HepG2 (cell line): ENCODE data around the gene TEX14. TPM values are rescaled to one million over a fixed set of nuclear protein-coding genes. Genes with fewer than 3 reads are reported as not detected.

ENCODE experiments used
- CCDC6 ChIP-seq: sonication (generic); formaldehyde crosslinking; IDR thresholded peaks from 2 replicates; pipeline ENCODE4 v1.8.1; 2022; ENCODE audit warnings: mild to moderate bottlenecking, missing genetic modification reagents, moderate library complexity
- CEBPG ChIP-seq: IDR thresholded peaks from 2 replicates; pipeline ENCODE4 v1.6.1; 2016
- GMEB1 ChIP-seq: sonication (generic); formaldehyde crosslinking; IDR thresholded peaks from 2 replicates; pipeline ENCODE4 v1.5.1; 2020; ENCODE audit warnings: missing genetic modification reagents, mild to moderate bottlenecking, borderline replicate concordance
- GTF3A ChIP-seq: sonication (generic); formaldehyde crosslinking; conservative IDR thresholded peaks from 2 replicates; pipeline ENCODE4 v1.4.0; 2020; ENCODE audit warnings: mild to moderate bottlenecking, missing genetic modification reagents
- HMGXB3 ChIP-seq: sonication (generic); formaldehyde crosslinking; IDR thresholded peaks from 2 replicates; pipeline ENCODE4 v1.4.0; 2020; ENCODE audit warnings: missing genetic modification reagents, borderline replicate concordance
- IKZF4 ChIP-seq: sonication (generic); formaldehyde crosslinking; IDR thresholded peaks from 2 replicates; pipeline ENCODE4 v1.5.1; 2020; ENCODE audit warnings: borderline replicate concordance, mild to moderate bottlenecking, low read depth, missing genetic modification reagents; ENCODE audit errors: not compliant biosample characterization
- JDP2 ChIP-seq: sonication (generic); formaldehyde crosslinking; IDR thresholded peaks from 2 replicates; pipeline ENCODE4 v1.8.1; 2022; ENCODE audit warnings: missing genetic modification reagents, borderline replicate concordance
- NCOA1 ChIP-seq: sonication (generic); formaldehyde crosslinking; IDR thresholded peaks from 2 replicates; pipeline ENCODE4 v1.9.0; 2021; ENCODE audit warnings: missing genetic modification reagents
- NONO ChIP-seq, 2 experiments: fragments of 450-650 bp in 1 of 2; sonication (generic) in 1 of 2; formaldehyde crosslinking in 1 of 2; IDR thresholded peaks in 1 of 2; conservative IDR thresholded peaks in 1 of 2; 2 replicates each; pipeline versions ENCODE4 v1.6.1 to v1.8.0; 2017 to 2022; ENCODE audit warnings: mild to moderate bottlenecking in 1 of 2, missing genetic modification reagents in 1 of 2, moderate library complexity in 1 of 2
- NRL ChIP-seq: sonication (generic); formaldehyde crosslinking; IDR thresholded peaks from 2 replicates; pipeline ENCODE4 v1.5.0; 2020; ENCODE audit warnings: missing genetic modification reagents, mild to moderate bottlenecking, moderate library complexity, borderline replicate concordance
- SATB2 ChIP-seq: sonication (generic); formaldehyde crosslinking; IDR thresholded peaks from 2 replicates; pipeline ENCODE4 v1.5.0; 2020; ENCODE audit warnings: missing genetic modification reagents
- SNAPC2 ChIP-seq: sonication (generic); formaldehyde crosslinking; IDR thresholded peaks from 2 replicates; pipeline ENCODE4 v1.8.1; 2022; ENCODE audit warnings: mild to moderate bottlenecking, missing genetic modification reagents
- ZBED4 ChIP-seq: sonication (generic); formaldehyde crosslinking; IDR thresholded peaks from 2 replicates; pipeline ENCODE4 v1.4.0; 2020; ENCODE audit warnings: missing genetic modification reagents, borderline replicate concordance
- ZNF205 ChIP-seq: IDR thresholded peaks from 2 replicates; pipeline ENCODE4 v1.6.1; 2018; ENCODE audit warnings: missing biosample characterization, missing genetic modification reagents
- ZNF383 ChIP-seq: sonication (generic); formaldehyde crosslinking; IDR thresholded peaks from 2 replicates; pipeline ENCODE4 v1.4.0; 2020; ENCODE audit warnings: missing genetic modification reagents, mild to moderate bottlenecking, borderline replicate concordance
- ZNF572 ChIP-seq: sonication (generic); formaldehyde crosslinking; IDR thresholded peaks from 2 replicates; pipeline ENCODE4 v1.5.1; 2020; ENCODE audit warnings: mild to moderate bottlenecking, missing genetic modification reagents
- ZNF792 ChIP-seq: IDR thresholded peaks from 2 replicates; pipeline ENCODE4 v1.6.1; 2016
- polyA plus RNA-seq, 8 experiments: library from polyadenylated mRNA; depleted of rRNA in 3 of 8; stranded (reverse) in 7 of 8; unstranded in 1 of 8; fragments of >200 nt; fragmentation: Illumina TruSeq in 4 of 8; extraction: Trizol in 4 of 8; gene quantifications; 2 replicates each; pipeline versions ENCODE4 v1.2.1 to v1.2.3, GENCODE V29; 2011 to 2016; ENCODE audit warnings: low read depth in 4 of 8, missing spikeins in 1 of 8, mixed read lengths in 1 of 8; ENCODE audit not compliant: insufficient read depth in 1 of 8
- total RNA-seq, 5 experiments: library from RNA; depleted of rRNA; stranded (reverse); fragments of >200 nt; fragmentation: Illumina TruSeq; extraction: Trizol; gene quantifications; 2 replicates each; pipeline ENCODE4 v1.2.3, GENCODE V29; 2016; ENCODE audit warnings: low read depth in 1 of 5
- TF ChIP-seq, protein P1 (sequence below): sonication (generic); formaldehyde crosslinking; IDR thresholded peaks from 2 replicates; pipeline ENCODE4 v1.5.1; 2020; ENCODE audit warnings: mild to moderate bottlenecking, missing genetic modification reagents, borderline replicate concordance

Gene TEX14
- total and polyA plus RNA-seq, 2 of the 13 experiments (the other 11 are each of a cell fraction or from before 2014, with no cell fraction given), result 0.04 to 0.07 TPM

DNA sequence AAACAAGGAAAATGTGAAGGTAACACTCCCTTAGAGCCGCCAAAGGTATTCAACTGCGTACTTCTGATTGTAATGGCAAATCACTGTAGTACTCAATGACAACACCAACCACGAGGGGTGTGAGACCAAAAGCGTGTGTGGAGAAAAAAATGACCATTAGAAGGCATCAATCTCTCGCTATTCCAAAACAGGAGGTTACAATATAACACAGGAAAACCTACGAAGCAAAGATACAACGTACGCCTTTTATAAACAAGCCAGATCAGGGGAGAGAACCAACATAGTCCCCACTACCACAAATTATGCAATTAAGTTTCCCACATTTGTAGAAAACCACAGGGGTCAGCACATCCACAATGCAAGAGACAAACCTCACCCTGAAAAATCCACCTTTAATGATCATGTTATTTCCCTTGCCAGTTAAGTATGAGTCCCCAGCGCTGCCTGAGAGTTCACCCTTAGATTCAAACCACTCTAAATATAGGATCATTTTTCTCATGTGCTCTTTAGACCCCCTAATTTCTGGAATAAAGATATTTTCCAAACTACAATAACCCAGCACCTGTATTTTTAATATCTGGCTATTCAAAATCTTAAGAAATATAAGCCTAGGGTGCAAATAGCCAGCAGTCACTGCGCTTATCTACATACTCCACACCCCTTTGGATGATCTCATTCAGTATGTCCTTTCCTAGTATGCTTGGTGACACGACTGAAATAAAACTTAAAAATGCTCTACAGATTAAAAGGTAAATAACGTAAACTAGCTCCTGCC lies 12.4 kb downstream of the TEX14 start (continued):
- TF ChIP-seq ZBED4 (CRISPR knock-in tag), result no peak
- TF ChIP-seq, protein P1, sequence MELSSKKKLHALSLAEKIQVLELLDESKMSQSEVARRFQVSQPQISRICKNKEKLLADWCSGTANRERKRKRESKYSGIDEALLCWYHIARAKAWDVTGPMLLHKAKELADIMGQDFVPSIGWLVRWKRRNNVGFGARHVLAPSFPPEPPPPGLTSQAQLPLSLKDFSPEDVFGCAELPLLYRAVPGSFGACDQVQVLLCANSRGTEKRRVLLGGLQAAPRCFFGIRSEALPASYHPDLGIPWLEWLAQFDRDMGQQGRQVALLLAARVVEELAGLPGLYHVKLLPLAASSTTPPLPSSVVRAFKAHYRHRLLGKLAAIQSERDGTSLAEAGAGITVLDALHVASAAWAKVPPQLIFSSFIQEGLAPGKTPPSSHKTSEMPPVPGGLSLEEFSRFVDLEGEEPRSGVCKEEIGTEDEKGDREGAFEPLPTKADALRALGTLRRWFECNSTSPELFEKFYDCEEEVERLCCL (CRISPR knock-in tag), result no peak
- TF ChIP-seq NCOA1, result no peak
- TF ChIP-seq ZNF383, result no peak
- TF ChIP-seq HMGXB3 (CRISPR knock-in tag), result no peak
- no peak for TF ChIP-seq NRL (CRISPR knock-in tag)
- 0 out of 2 replicates have a peak, but pooled peaks have one; percentile 29 for TF ChIP-seq CEBPG (CRISPR knock-in tag)
- no peak for TF ChIP-seq GMEB1 (CRISPR knock-in tag)
- TF ChIP-seq JDP2 (CRISPR knock-in tag), result no peak
- no peak for TF ChIP-seq NONO (IDR thresholded peaks at IDR 0.05)
- TF ChIP-seq NONO (CRISPR knock-in tag; conservative IDR thresholded peaks at IDR 0.05), result peak; percentile 50; the same call in 1 of the 2 replicates
- no peak for TF ChIP-seq ZNF792 (CRISPR knock-in tag)
- no peak for TF ChIP-seq ZNF205
- TF ChIP-seq SNAPC2, result peak; percentile 99
- TF ChIP-seq GTF3A, result no peak
- no peak for TF ChIP-seq IKZF4 (CRISPR knock-in tag)
- no peak for TF ChIP-seq SATB2 (CRISPR knock-in tag)
- no peak for TF ChIP-seq CCDC6
- TF ChIP-seq ZNF572, result no peak
